Gastroesophageal sphincter (tissue), 4 donors: ENCODE results near the gene PLEKHB1. TPM values are rescaled to one million over a fixed set of nuclear protein-coding genes. Genes with fewer than 3 reads are reported as not detected.
A peak's percentile ranks its signal among the peaks of the same experiment; 100 is the strongest.

Source experiments
- ATAC-seq: fragments of 150-250 bp; one replicate; pipeline ENCODE4 v1.9.1; 2016; ENCODE audit warnings: mild to moderate bottlenecking, moderate library complexity
- H3K27ac ChIP-seq, 4 donors: fragments of 200-600 bp; sonication (generic) in 3 of 4; 1 replicate in 3 of 4; 2 replicates in 1 of 4; pipeline ENCODE4 v1.5.1; 2016 to 2019
- H3K27me3 ChIP-seq: fragments of 200-600 bp; sonication (generic); one replicate; pipeline ENCODE4 v1.5.1; 2019
- H3K36me3 ChIP-seq, 2 donors: fragments of 200-600 bp; sonication (generic); one replicate each; pipeline ENCODE4 v1.5.1; 2019; ENCODE audit warnings: control low read depth in 1 of 2
- H3K4me1 ChIP-seq, 3 donors: fragments of 200-600 bp; sonication (generic); 1 replicate in 2 of 3; 2 replicates in 1 of 3; pipeline ENCODE4 v1.5.1; 2016 to 2019; ENCODE audit warnings: control low read depth in 2 of 3
- H3K4me3 ChIP-seq, 2 donors: fragments of 200-600 bp; sonication (generic); one replicate each; pipeline ENCODE4 v1.5.1; 2019; ENCODE audit warnings: mild to moderate bottlenecking in 1 of 2, moderate library complexity in 1 of 2
- H3K9me3 ChIP-seq, 3 donors: fragments of 200-600 bp; sonication (generic); one replicate each; pipeline ENCODE4 v1.5.1; 2017 to 2019; ENCODE audit warnings: control low read depth in 2 of 3
- EP300 ChIP-seq: sonication (generic); formaldehyde crosslinking; IDR thresholded peaks from one replicate; pipeline ENCODE4 v1.6.1; 2017; ENCODE audit warnings: antibody characterized with exemption, mild to moderate bottlenecking
- POLR2A ChIP-seq, 2 donors: fragments of 450-650 bp; IDR thresholded peaks; one replicate each; pipeline ENCODE4 v1.6.1; 2017; ENCODE audit warnings: antibody characterized with exemption in 2 of 2, mild to moderate bottlenecking in 2 of 2, moderate library complexity in 1 of 2
- POLR2AphosphoS5 ChIP-seq: sonication (generic); formaldehyde crosslinking; IDR thresholded peaks from one replicate; pipeline ENCODE4 v1.6.1; 2017; ENCODE audit warnings: antibody characterized with exemption
- whole genome bisulfite sequencing, 2 donors: methylation state at CpG; one replicate each; pipeline ENCODE4 v1.1.5; 2018; ENCODE audit warnings: low coverage in 1 of 2; 5-methylcytosine and 5-hydroxymethylcytosine counted together
- total RNA-seq, 4 donors: library from RNA; depleted of rRNA; stranded (reverse); fragments of >200 nt; gene quantifications; one replicate each; pipeline ENCODE4 v1.1.0, GENCODE V29; 2016
- TF ChIP-seq, protein P1 (sequence below), 4 experiments: fragments of 200-600 bp in 2 of 4; fragments of 450-650 bp in 2 of 4; sonication (generic) in 1 of 4; IDR thresholded peaks; one replicate each; pipeline ENCODE4 v1.5.1; 2017 to 2019; ENCODE audit warnings: antibody characterized with exemption in 4 of 4, mild to moderate bottlenecking in 2 of 4, moderate library complexity in 2 of 4

Gene PLEKHB1
- total RNA-seq, 4 donors from 2014 or later = 13.3 to 49.3 (median 37.6) TPM

DNA sequence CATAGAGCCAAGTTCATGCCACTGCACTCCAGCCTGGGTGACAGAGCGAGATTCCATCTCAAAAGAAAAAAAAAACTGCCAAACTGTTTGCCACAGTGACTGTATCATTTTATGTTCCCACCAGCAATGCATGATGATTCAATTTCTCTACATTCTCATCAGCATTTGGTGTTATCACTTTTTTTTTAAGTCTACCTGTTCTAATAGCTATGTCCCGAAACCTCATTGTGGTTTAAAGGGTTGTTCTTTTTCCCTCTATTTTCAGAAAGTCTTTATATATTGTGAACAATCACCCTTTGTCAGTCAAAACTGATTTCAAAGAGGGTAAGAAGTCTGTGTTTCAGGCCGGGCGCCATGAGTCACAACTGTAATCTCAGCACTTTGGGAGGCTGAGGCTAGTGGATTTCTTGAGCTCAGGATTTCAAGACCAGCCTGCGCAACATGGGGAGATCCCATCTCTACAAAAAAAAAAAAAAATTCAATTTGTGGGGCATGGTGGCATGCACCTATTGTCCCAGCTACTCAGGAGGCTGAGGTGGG, 33.7 kb upstream of the PLEKHB1 start:
- H3K36me3 ChIP-seq = no peaks in the 10 kb centered on the region
- WGBS, 2 donors = 57 to 80% methylated on average over 2 to 5 of the region's 5 CpGs
- H3K27me3 ChIP-seq = no peaks in the 10 kb centered on the region
- no peak for ATAC-seq
- H3K4me3 ChIP-seq = no peak overlapping the region
- H3K9me3 ChIP-seq = no peaks in the 10 kb centered on the region
- no peak for TF ChIP-seq POLR2AphosphoS5
- no peak for TF ChIP-seq POLR2A (IDR thresholded peaks at IDR 0.05)
- no peak for TF ChIP-seq EP300
- H3K4me1 ChIP-seq = no peaks in the 10 kb centered on the region
- H3K27ac ChIP-seq = no peak overlapping the region

DNA sequence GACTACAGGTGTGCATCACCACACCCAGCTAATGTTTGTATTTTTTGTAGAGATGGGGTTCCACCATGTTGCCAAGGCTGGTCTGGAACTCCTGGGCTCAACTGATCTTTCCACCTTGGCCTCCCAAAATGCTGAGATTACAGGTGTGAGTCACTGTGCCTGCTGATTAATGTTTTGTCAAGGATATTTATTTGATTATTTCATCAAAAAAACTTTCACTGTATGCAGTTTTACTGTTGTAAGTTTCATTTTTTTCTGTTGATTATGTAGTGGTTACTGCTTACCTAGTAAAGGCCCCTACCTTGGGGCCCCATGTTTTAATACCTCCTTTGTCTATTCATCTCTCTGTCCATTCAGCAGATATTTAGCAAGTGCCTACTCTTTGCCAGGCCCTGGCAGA, 31.8 kb upstream of the PLEKHB1 start:
- ATAC-seq = no peak
- TF ChIP-seq POLR2AphosphoS5 = no peak
- no peak for TF ChIP-seq EP300
- TF ChIP-seq POLR2A (IDR thresholded peaks at IDR 0.05) = no peak
- TF ChIP-seq, protein P1, sequence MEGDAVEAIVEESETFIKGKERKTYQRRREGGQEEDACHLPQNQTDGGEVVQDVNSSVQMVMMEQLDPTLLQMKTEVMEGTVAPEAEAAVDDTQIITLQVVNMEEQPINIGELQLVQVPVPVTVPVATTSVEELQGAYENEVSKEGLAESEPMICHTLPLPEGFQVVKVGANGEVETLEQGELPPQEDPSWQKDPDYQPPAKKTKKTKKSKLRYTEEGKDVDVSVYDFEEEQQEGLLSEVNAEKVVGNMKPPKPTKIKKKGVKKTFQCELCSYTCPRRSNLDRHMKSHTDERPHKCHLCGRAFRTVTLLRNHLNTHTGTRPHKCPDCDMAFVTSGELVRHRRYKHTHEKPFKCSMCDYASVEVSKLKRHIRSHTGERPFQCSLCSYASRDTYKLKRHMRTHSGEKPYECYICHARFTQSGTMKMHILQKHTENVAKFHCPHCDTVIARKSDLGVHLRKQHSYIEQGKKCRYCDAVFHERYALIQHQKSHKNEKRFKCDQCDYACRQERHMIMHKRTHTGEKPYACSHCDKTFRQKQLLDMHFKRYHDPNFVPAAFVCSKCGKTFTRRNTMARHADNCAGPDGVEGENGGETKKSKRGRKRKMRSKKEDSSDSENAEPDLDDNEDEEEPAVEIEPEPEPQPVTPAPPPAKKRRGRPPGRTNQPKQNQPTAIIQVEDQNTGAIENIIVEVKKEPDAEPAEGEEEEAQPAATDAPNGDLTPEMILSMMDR (IDR thresholded peaks at IDR 0.05) = no peak
- no peaks in the 10 kb centered on the region for H3K27me3 ChIP-seq
- no peaks in the 10 kb centered on the region for H3K9me3 ChIP-seq
- no peaks in the 10 kb centered on the region for H3K36me3 ChIP-seq
- no peak overlapping the region for H3K27ac ChIP-seq
- no peaks in the 10 kb centered on the region for H3K4me1 ChIP-seq
- no peak overlapping the region for H3K4me3 ChIP-seq

DNA sequence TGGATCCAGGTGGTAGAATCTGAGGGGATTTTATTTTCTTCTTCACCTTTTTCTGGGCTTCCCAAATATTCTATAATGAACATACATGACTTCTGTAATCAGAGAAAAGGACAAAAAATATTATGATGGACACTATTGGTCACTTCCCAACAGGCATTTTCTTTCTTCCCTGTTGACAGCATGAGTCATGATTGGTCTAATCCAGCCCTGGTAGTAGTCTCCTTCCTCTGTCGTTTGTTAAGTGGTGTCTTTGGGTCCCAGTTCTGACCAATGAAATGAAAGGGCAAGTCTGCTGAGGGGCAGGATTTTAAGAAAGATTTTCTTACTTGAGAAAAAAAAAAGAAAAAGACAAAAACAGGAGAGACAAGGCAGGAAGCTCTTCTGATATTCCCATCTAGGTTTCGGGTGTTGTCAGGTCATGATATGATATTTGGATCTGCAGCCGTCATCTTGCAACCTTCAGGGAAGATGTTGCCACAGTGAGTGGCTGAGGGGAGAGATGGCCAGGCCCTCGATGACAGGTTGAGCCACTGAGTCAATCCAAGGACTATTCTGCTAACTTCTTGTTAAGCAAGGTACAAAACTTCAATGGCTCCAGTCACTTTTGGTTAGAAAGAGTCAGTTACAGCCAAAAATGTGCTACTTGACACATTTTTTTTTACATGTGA, 23.3 kb upstream of the PLEKHB1 start:
- no peak overlapping the region for H3K4me3 ChIP-seq
- peaks cover 18% of the 10 kb centered on the region for H3K27me3 ChIP-seq
- ATAC-seq = no peak
- no peaks in the 10 kb centered on the region for H3K9me3 ChIP-seq
- H3K36me3 ChIP-seq = no peaks in the 10 kb centered on the region
- peak overlapping the region in 1 of 4 donors; percentile 43 for H3K27ac ChIP-seq
- TF ChIP-seq POLR2A (IDR thresholded peaks at IDR 0.05) (no peak), POLR2AphosphoS5 (no peak), EP300 (no peak)
- TF ChIP-seq, protein P1 (IDR thresholded peaks at IDR 0.05) = no peak
- H3K4me1 ChIP-seq = peaks cover 0 to 15% (median 0%) of the 10 kb centered on the region in 3 donors
- 39 to 63% methylated on average over 4 of the region's 4 CpGs for WGBS, 2 donors

DNA sequence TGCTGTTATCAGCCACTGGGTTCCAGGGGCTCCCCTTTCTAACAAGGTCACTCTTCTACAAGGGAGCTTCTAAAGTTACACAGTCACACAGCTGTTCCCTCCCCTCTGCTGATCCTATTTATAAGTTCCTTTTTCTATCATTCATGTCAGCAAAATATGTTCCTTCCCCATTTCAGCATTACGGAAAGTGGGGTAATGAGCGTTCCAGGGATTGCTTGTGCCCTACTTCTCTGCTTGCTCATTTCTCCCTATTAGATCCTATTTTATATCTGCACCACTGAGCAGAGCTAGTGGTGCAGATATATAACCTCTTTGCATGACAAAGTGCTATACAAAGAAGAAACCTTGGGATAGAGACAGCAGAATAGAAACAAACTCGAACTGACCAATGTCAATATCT, 22.7 kb upstream of the PLEKHB1 start:
- no peak overlapping the region for H3K4me3 ChIP-seq

DNA sequence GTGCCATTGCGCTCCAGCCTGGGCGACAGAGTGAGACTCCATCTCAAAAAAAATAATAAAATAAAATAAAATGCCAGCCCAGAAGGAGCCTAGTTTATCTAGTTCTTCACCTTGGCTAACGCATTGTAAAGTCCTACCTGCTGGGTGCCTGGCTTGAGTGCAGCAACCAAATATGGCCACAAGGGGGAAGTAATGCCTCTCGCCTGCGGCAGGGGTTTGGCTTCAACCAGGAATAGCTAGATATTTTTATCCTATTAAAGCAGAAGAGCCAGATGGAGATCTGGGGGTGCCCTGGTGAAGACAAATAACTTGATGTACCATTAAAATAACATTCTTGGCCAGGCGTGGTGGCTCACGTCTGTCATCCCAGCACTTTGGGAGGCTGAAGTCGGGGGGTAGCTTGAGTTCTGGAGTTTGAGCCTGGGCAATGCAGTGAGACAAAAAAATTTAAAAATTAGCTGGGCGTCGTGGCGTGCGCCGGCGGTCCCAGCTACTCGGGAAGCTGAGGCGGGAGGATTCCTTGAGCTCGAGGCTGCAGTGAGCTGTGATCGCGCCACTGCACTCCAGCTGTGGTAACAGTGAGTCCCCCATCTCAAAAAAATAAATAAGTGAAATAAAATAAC, 20.6 kb upstream of the PLEKHB1 start:
- H3K4me3 ChIP-seq = peak overlapping the region in 1 of 2 donors; percentile 12
- H3K4me1 ChIP-seq = peaks cover 0 to 15% (median 0%) of the 10 kb centered on the region in 3 donors

More for the DNA sequence above, 22.7 kb upstream of the PLEKHB1 start:
- Histone ChIP-seq H3K27ac (peak overlapping the region in 1 of 4 donors; percentile 43), H3K27me3 (peaks cover 18% of the 10 kb centered on the region), H3K4me1 (peaks cover 0 to 15% (median 0%) of the 10 kb centered on the region in 3 donors), H3K36me3 (no peaks in the 10 kb centered on the region), H3K9me3 (no peaks in the 10 kb centered on the region)
- TF ChIP-seq POLR2A (IDR thresholded peaks at IDR 0.05) = no peak
- TF ChIP-seq EP300 = no peak
- TF ChIP-seq, protein P1 (IDR thresholded peaks at IDR 0.05) = no peak
- TF ChIP-seq POLR2AphosphoS5 = no peak
- no peak for ATAC-seq
- WGBS, 2 donors = 30 to 68% methylated on average over 2 to 3 of the region's 3 CpGs

More for the DNA sequence above, 20.6 kb upstream of the PLEKHB1 start:
- Histone ChIP-seq H3K27me3 (peaks cover 11% of the 10 kb centered on the region), H3K36me3 (no peaks in the 10 kb centered on the region), H3K27ac (no peak overlapping the region), H3K9me3 (no peaks in the 10 kb centered on the region)
- no peak for TF ChIP-seq EP300
- TF ChIP-seq, protein P1 (IDR thresholded peaks at IDR 0.05) = peak; percentile 83 to 92 (median 89)
- 7 to 16% methylated on average over 18 to 19 of the region's 19 CpGs for WGBS, 2 donors
- peak; percentile 84 for ATAC-seq
